Endothelial cell (in vitro differentiated cells): Measurements from ENCODE around the gene COL25A1. TPM values are rescaled to one million over a fixed set of nuclear protein-coding genes. Genes with fewer than 3 reads are reported as not detected.

Experiments
- DNase-seq: peaks from one replicate; pipeline ENCODE4 v3.0.0; 2021; ENCODE audit warnings: low spot score
- H3K27ac Mint-ChIP-seq: one replicate; pipeline ENCODE4 v1.8.0; 2021; ENCODE audit warnings: mixed read lengths, inconsistent platforms; ENCODE audit not compliant: unreplicated experiment
- H3K27me3 Mint-ChIP-seq: one replicate; pipeline ENCODE4 v1.8.0; 2021; ENCODE audit warnings: mild to moderate bottlenecking, moderate library complexity, mixed read lengths, inconsistent platforms; ENCODE audit not compliant: unreplicated experiment
- H3K36me3 Mint-ChIP-seq: one replicate; pipeline ENCODE4 v1.8.0; 2021; ENCODE audit warnings: mild to moderate bottlenecking, low read depth, mixed read lengths, inconsistent platforms; ENCODE audit not compliant: unreplicated experiment
- H3K4me1 Mint-ChIP-seq: one replicate; pipeline ENCODE4 v1.8.0; 2021; ENCODE audit warnings: mild to moderate bottlenecking, mixed read lengths, inconsistent platforms; ENCODE audit not compliant: unreplicated experiment
- H3K4me3 Mint-ChIP-seq: one replicate; pipeline ENCODE4 v1.8.0; 2021; ENCODE audit warnings: mild to moderate bottlenecking, mixed read lengths, inconsistent platforms; ENCODE audit not compliant: unreplicated experiment
- H3K9me3 Mint-ChIP-seq: one replicate; pipeline ENCODE4 v1.8.0; 2021; ENCODE audit warnings: mixed read lengths, inconsistent platforms; ENCODE audit not compliant: unreplicated experiment
- total RNA-seq: library from RNA; stranded (reverse); fragmentation: NEBNext Ultra II Directional; extraction: Animal tissue kit (Norgen Biotek cat#: 25700); gene quantifications from one replicate; pipeline ENCODE4 v1.2.1, GENCODE V29; 2021; ENCODE audit not compliant: unreplicated experiment
- TF ChIP-seq, protein P1 (sequence below): fragments of 200-600 bp; sonication (generic); IDR thresholded peaks from one replicate; pipeline ENCODE4 v1.5.0; 2021; ENCODE audit warnings: antibody characterized with exemption; ENCODE audit not compliant: unreplicated experiment

COL25A1 gene
- total RNA-seq, 1 donor from 2014 or later, result 22.7 TPM

DNA sequence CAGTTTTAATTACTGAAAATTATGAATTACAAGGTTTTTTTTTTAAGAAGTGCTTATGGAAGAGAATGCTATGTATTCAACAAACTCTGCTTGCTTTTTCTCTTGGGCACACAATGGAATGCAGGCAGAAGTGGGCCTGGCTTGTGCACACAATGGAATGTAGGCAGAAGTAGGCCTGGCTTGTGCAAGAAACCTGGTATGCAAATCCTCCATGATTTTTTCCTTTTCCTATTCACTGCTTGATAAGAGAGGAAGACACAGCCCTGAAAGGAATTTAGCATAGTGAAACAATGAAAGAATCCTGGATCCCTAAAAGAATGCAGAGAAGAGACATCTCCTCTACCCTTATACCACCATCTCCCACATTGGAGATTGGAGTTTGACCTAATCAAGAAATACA, 138.4 kb downstream of the COL25A1 start:
- H3K27ac Mint-ChIP-seq, result peak overlapping the region; percentile 77
- H3K27me3 Mint-ChIP-seq, result no peaks in the 10 kb centered on the region
- DNase-seq, result peak; percentile 24
- H3K9me3 Mint-ChIP-seq, result no peaks in the 10 kb centered on the region
- TF ChIP-seq, protein P1, sequence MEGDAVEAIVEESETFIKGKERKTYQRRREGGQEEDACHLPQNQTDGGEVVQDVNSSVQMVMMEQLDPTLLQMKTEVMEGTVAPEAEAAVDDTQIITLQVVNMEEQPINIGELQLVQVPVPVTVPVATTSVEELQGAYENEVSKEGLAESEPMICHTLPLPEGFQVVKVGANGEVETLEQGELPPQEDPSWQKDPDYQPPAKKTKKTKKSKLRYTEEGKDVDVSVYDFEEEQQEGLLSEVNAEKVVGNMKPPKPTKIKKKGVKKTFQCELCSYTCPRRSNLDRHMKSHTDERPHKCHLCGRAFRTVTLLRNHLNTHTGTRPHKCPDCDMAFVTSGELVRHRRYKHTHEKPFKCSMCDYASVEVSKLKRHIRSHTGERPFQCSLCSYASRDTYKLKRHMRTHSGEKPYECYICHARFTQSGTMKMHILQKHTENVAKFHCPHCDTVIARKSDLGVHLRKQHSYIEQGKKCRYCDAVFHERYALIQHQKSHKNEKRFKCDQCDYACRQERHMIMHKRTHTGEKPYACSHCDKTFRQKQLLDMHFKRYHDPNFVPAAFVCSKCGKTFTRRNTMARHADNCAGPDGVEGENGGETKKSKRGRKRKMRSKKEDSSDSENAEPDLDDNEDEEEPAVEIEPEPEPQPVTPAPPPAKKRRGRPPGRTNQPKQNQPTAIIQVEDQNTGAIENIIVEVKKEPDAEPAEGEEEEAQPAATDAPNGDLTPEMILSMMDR, result no peak
- no peak overlapping the region for H3K4me3 Mint-ChIP-seq
- peaks cover 19% of the 10 kb centered on the region for H3K4me1 Mint-ChIP-seq
- no peaks in the 10 kb centered on the region for H3K36me3 Mint-ChIP-seq

DNA sequence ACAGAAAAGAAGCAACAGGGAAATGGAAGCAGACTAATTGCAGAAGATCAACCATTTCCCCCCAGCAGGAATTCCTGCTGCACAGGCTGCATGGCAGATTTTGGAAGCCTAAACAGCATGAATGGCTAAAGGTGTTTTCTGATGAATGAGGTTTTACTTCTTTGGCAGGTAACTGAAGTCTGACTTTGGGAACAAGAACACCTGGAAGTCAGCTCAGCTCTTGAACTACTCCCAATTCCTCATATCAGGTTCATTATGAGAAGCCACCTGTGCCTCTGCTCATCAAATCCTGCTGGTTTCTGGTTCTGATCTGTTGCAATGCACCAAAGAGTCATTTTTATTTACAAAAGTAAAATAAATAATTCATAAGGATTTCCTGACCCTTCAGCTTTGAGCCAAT, 139.0 kb downstream of the COL25A1 start:
- H3K9me3 Mint-ChIP-seq, result no peaks in the 10 kb centered on the region
- H3K4me3 Mint-ChIP-seq, result no peak overlapping the region
- DNase-seq, result no peak
- H3K27ac Mint-ChIP-seq, result peak overlapping the region; percentile 80
- TF ChIP-seq, protein P1, result no peak
- no peaks in the 10 kb centered on the region for H3K27me3 Mint-ChIP-seq
- peaks cover 19% of the 10 kb centered on the region for H3K4me1 Mint-ChIP-seq
- no peaks in the 10 kb centered on the region for H3K36me3 Mint-ChIP-seq

DNA sequence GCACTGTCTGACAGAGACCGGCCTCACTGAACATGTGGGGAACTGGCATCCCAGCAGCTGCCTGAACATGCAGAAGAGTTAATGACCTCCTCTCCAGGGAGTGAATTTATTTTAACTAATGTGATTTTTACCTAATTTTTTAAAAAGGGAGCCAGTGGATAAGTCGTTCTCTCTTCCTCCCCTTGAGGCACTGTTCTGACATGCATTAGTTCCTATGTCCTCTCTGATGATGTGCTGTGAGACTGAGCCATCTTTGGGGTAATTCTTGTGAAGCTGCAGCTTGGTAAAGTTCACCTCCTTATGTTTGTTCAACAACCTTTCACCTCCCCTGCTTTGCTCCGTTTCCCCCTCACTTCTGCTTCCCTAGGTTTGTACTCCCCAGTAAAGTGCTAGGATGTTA, 139.7 kb downstream of the COL25A1 start:
- H3K27ac Mint-ChIP-seq, result no peak overlapping the region
- no peak overlapping the region for H3K4me3 Mint-ChIP-seq

DNA sequence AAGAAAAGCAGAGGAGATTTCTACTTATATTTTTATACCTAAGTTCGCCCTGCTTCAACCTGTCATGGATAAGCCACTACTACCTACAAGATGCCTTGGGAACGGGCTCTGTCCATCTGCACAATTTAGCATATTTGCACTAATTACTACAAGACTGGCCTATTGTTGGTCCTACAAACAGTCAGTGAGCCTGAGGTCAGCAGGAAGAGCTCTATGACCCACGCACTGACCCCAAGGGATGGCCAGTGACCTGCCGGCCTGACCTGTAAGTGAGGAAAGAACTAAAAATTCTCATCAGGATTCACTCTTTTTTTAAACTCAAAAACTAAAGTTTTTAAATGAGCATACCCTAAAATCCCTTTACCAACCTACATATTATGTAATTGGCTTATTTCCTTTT, 142.0 kb downstream of the COL25A1 start:
- TF ChIP-seq, protein P1, result no peak
- Mint-ChIP-seq H3K27me3 (no peaks in the 10 kb centered on the region), H3K27ac (no peak overlapping the region), H3K4me3 (no peak overlapping the region), H3K4me1 (peaks cover 12% of the 10 kb centered on the region), H3K36me3 (no peaks in the 10 kb centered on the region), H3K9me3 (no peaks in the 10 kb centered on the region)
- no peak for DNase-seq

More for the DNA sequence above, 139.7 kb downstream of the COL25A1 start:
- H3K36me3 Mint-ChIP-seq, result no peaks in the 10 kb centered on the region
- H3K27me3 Mint-ChIP-seq, result no peaks in the 10 kb centered on the region
- H3K9me3 Mint-ChIP-seq, result no peaks in the 10 kb centered on the region
- TF ChIP-seq, protein P1, result no peak
- no peak for DNase-seq
- peaks cover 19% of the 10 kb centered on the region for H3K4me1 Mint-ChIP-seq

DNA sequence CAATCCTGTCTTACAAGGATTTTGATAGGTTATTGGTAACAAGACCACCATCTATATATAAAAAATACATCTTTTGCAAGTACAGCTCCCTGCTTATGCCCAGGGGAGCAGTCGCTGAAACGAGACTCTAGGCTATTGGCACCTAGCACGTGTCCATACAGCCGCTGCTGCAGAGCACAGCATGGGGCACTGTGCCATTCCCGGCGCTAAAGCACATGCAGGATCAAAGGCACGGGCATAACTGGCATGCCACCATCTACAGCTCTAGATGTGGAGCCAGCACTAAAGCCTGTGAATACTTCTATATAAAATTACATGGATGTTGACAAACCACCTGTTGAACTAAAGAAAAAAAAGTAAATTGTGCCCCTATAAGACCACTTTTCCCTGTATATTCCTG, 144.8 kb downstream of the COL25A1 start:
- Mint-ChIP-seq H3K4me3 (no peak overlapping the region), H3K9me3 (no peaks in the 10 kb centered on the region), H3K27me3 (no peaks in the 10 kb centered on the region), H3K27ac (no peak overlapping the region), H3K36me3 (no peaks in the 10 kb centered on the region), H3K4me1 (no peaks in the 10 kb centered on the region)
- TF ChIP-seq, protein P1, result no peak
- no peak for DNase-seq
